Measurements from ENCODE around the gene CT45A5. TPM values are rescaled to one million over a fixed set of nuclear protein-coding genes. Genes with fewer than 3 reads are reported as not detected.

CT45A5 gene
- not detected in 2 replicates for total RNA-seq

GRCh38 chrX:135785403-135785802 lies at the start of gene CT45A5:
Gene CT45A5 (minus strand): TSS chrX:135785503. CDS start chrX:135781729, 3,774 bp downstream.

GRCh38 chrX:135819912-135820311 lies 34.6 kb upstream of the CT45A5 start, which contains the start of gene CT45A2:
Gene CT45A2 (minus strand): TSS chrX:135820012. CDS start chrX:135816265, 3,747 bp downstream.

GRCh38 chrX:135802687-135803086 lies 17.4 kb upstream of the CT45A5 start, which contains the start of gene CT45A6:
Gene CT45A6 (minus strand): TSS chrX:135802787. CDS start chrX:135798993, 3,794 bp downstream.

GRCh38 chrX:135768091-135768490 lies 17.2 kb downstream of the CT45A5 start, which contains the start of gene CT45A3:
Gene CT45A3 (minus strand): TSS chrX:135768191. CDS start chrX:135764444, 3,747 bp downstream.

Other genes starting within 250 kb of the CT45A5 start
- not detected in 2 replicates for gene CT45A1, start 71.9 kb downstream of the CT45A5 start, total RNA-seq
- not detected in 2 replicates for gene CT45A3, start 17.3 kb downstream of the CT45A5 start, total RNA-seq
- gene CT45A6, start 17.3 kb upstream of the CT45A5 start, total RNA-seq, result not detected in 2 replicates
- not detected in 2 replicates for gene CT45A2, start 34.5 kb upstream of the CT45A5 start, total RNA-seq
- gene CT45A7, start 51.8 kb upstream of the CT45A5 start, total RNA-seq, result not detected in 2 replicates
- gene CT45A8, start 69.0 kb upstream of the CT45A5 start, total RNA-seq, result not detected in 2 replicates
- gene CT45A9, start 86.3 kb upstream of the CT45A5 start, total RNA-seq, result not detected in 2 replicates
- gene CT45A10, start 107.9 kb upstream of the CT45A5 start, total RNA-seq, result not detected in 2 replicates
- gene SAGE1, start 108.2 kb upstream of the CT45A5 start, total RNA-seq, result not detected in 2 replicates
- 14.6 and 19.9 TPM in 2 replicates for gene MMGT1, start 188.5 kb upstream of the CT45A5 start, total RNA-seq
- gene SLC9A6, start 199.9 kb upstream of the CT45A5 start, total RNA-seq, result 22.8 and 26.6 TPM in 2 replicates

Data from smooth muscle cell of the pulmonary artery (primary cell).